Neural cell (in vitro differentiated cells): ENCODE measurements around the gene GBE1. TPM values are rescaled to one million over a fixed set of nuclear protein-coding genes. Genes with fewer than 3 reads are reported as not detected.

Experiments
- H2AFZ ChIP-seq: fragments of 200-600, 300-800 bp; sonication (generic), shearing (Covaris generic); 2 replicates; pipeline ENCODE4 v1.6.0; 2014; ENCODE audit warnings: low read depth, mild to moderate bottlenecking, antibody characterized with exemption, low read length, moderate library complexity
- H3F3A ChIP-seq: fragments of 200-600 bp; shearing (Covaris generic); 2 replicates; pipeline ENCODE4 v1.6.1; 2016; ENCODE audit warnings: mild to moderate bottlenecking, moderate library complexity, mixed read lengths, antibody characterized with exemption, low read length; ENCODE audit not compliant: insufficient read depth, poor library complexity, severe bottlenecking
- H3K27ac ChIP-seq: fragments of 200-600, 300-800 bp; sonication (generic), shearing (Covaris generic); 2 replicates; pipeline ENCODE4 v1.5.1; 2014; ENCODE audit warnings: mild to moderate bottlenecking, low read length, moderate library complexity
- H3K27me3 ChIP-seq: fragments of 300-800, 200-600 bp; sonication (generic), shearing (Covaris generic); 2 replicates; pipeline ENCODE4 v1.6.0; 2014; ENCODE audit warnings: mild to moderate bottlenecking, low read depth, low read length, moderate library complexity; ENCODE audit not compliant: insufficient read depth
- H3K36me3 ChIP-seq: fragments of 300-800, 200-600 bp; sonication (generic), shearing (Covaris generic); 2 replicates; pipeline ENCODE4 v1.5.1; 2014; ENCODE audit warnings: mild to moderate bottlenecking, antibody characterized with exemption, low read length, moderate library complexity; ENCODE audit not compliant: insufficient read depth
- H3K4me2 ChIP-seq: fragments of 300-800, 200-600 bp; sonication (generic), shearing (Covaris generic); 2 replicates; pipeline ENCODE4 v1.6.0; 2014; ENCODE audit warnings: mild to moderate bottlenecking, low read length
- H3K4me3 ChIP-seq: fragments of 300-800, 200-600 bp; sonication (generic), shearing (Covaris generic); 2 replicates; pipeline ENCODE4 v1.5.1; 2014; ENCODE audit warnings: mild to moderate bottlenecking, low read length, moderate library complexity
- H3K79me2 ChIP-seq: fragments of 200-600 bp; shearing (Covaris generic); replicated peaks from 2 replicates; pipeline ENCODE4 v1.6.0; 2014; ENCODE audit warnings: mild to moderate bottlenecking, low read length, moderate library complexity; ENCODE audit not compliant: insufficient read depth
- H3K9ac ChIP-seq: fragments of 300-800, 200-600 bp; sonication (generic), shearing (Covaris generic); 2 replicates; pipeline ENCODE4 v1.6.1; 2016; ENCODE audit warnings: mild to moderate bottlenecking, low read length, mixed read lengths
- H3K9me2 ChIP-seq: fragments of 200-600 bp; shearing (Covaris generic); 2 replicates; pipeline ENCODE4 v1.6.1; 2016; ENCODE audit warnings: mild to moderate bottlenecking, low read length, mixed read lengths; ENCODE audit not compliant: insufficient read depth
- H3K9me3 ChIP-seq: fragments of 200-600, 300-800 bp; sonication (generic), shearing (Covaris generic); 2 replicates; pipeline ENCODE4 v1.6.1; 2016; ENCODE audit warnings: mild to moderate bottlenecking, mixed run types, low read length, moderate library complexity, mixed read lengths
- H4K20me1 ChIP-seq: fragments of 200-600 bp; shearing (Covaris generic); 2 replicates; pipeline ENCODE4 v1.6.1; 2016; ENCODE audit warnings: mild to moderate bottlenecking, mixed run types; ENCODE audit not compliant: insufficient read depth
- EP300 ChIP-seq: fragments of 450-650 bp; conservative IDR thresholded peaks from 2 replicates; pipeline ENCODE4 v1.6.1; 2014; ENCODE audit warnings: antibody characterized with exemption, mild to moderate bottlenecking, moderate library complexity; ENCODE audit not compliant: poor library complexity, severe bottlenecking
- EZH2 ChIP-seq: fragments of 200-600, 300-800 bp; shearing (Covaris generic), sonication (generic); IDR thresholded peaks from 2 replicates; pipeline ENCODE4 v1.6.1; 2014; ENCODE audit warnings: antibody characterized with exemption, low read length, borderline replicate concordance, mild to moderate bottlenecking; ENCODE audit not compliant: insufficient read depth, poor library complexity, severe bottlenecking
- MXI1 ChIP-seq: fragments of 450-650 bp; conservative IDR thresholded peaks from 2 replicates; pipeline ENCODE4 v1.6.1; 2014; ENCODE audit warnings: antibody characterized with exemption, mild to moderate bottlenecking; ENCODE audit not compliant: poor library complexity, severe bottlenecking
- POLR2AphosphoS5 ChIP-seq: IDR thresholded peaks from 2 replicates; pipeline ENCODE4 v1.6.1; 2012
- RAD21 ChIP-seq: fragments of 450-650 bp; conservative IDR thresholded peaks from 2 replicates; pipeline ENCODE4 v1.6.1; 2014; ENCODE audit warnings: antibody characterized with exemption, mild to moderate bottlenecking, moderate library complexity
- SMC3 ChIP-seq: fragments of 450-650 bp; conservative IDR thresholded peaks from 2 replicates; pipeline ENCODE4 v1.6.1; 2014; ENCODE audit warnings: antibody characterized with exemption, mild to moderate bottlenecking, moderate library complexity; ENCODE audit not compliant: poor library complexity
- TAF1 ChIP-seq: IDR thresholded peaks from 2 replicates; pipeline ENCODE4 v1.6.1; 2012; ENCODE audit warnings: low read depth
- polyA plus RNA-seq: library from polyadenylated mRNA; depleted of rRNA; stranded (reverse); fragments of >200 nt; gene quantifications from 2 replicates; pipeline ENCODE4 v1.2.3, GENCODE V29; 2014
- TF ChIP-seq, protein P1 (sequence below): fragments of 450-650 bp; IDR thresholded peaks from 2 replicates; pipeline ENCODE4 v1.5.1; 2014; ENCODE audit warnings: antibody characterized with exemption, mild to moderate bottlenecking, moderate library complexity; ENCODE audit not compliant: poor library complexity, severe bottlenecking
- TF ChIP-seq, protein P2 (sequence below): IDR thresholded peaks from 2 replicates; pipeline ENCODE4 v1.6.1; 2012; ENCODE audit warnings: borderline replicate concordance

Gene GBE1
- polyA plus RNA-seq, 1 donor from 2014 or later: 2.4 TPM

DNA sequence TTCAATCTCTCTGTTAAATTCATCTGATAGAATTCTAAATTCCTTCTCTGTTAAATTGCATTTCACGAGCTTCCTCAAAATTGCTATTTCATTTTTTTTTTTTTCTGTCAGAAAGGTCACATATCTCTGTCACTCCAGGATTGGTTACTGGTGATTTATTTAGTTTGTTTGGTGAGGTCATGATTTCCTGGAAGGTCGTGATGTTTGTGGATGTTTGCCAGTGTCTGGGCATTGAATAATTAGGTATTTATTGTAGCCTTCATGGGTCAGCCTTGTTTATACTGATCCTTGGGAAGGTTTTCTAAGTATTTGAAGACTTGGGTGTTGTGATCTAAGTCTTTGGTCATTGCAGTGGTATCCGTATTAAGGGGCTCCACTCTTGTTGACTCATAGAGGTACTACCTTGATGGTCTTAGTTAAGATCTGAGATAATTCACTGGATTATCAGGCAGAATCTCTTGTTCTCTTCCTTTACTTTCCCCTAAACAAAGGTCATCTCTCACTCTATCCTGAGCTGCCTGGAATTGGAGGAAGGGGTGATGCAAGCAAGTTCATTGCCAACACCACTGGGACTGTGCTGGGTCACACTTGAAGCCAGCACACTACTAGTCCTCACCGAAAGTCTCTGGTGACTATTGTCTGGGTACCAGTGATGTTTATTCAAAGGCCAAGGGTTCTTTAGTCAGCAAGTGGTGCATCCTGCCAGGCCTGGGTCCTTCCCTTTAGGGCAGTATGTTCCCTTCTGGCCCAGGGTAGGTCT is 231.1 kb downstream of the GBE1 start:
- TF ChIP-seq EP300: no peak
- no peak for TF ChIP-seq POLR2AphosphoS5
- TF ChIP-seq MXI1: no peak
- TF ChIP-seq RAD21: no peak
- no peak for TF ChIP-seq SMC3
- TF ChIP-seq, protein P1, sequence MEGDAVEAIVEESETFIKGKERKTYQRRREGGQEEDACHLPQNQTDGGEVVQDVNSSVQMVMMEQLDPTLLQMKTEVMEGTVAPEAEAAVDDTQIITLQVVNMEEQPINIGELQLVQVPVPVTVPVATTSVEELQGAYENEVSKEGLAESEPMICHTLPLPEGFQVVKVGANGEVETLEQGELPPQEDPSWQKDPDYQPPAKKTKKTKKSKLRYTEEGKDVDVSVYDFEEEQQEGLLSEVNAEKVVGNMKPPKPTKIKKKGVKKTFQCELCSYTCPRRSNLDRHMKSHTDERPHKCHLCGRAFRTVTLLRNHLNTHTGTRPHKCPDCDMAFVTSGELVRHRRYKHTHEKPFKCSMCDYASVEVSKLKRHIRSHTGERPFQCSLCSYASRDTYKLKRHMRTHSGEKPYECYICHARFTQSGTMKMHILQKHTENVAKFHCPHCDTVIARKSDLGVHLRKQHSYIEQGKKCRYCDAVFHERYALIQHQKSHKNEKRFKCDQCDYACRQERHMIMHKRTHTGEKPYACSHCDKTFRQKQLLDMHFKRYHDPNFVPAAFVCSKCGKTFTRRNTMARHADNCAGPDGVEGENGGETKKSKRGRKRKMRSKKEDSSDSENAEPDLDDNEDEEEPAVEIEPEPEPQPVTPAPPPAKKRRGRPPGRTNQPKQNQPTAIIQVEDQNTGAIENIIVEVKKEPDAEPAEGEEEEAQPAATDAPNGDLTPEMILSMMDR: no peak
- TF ChIP-seq EZH2: no peak
- TF ChIP-seq, protein P2, sequence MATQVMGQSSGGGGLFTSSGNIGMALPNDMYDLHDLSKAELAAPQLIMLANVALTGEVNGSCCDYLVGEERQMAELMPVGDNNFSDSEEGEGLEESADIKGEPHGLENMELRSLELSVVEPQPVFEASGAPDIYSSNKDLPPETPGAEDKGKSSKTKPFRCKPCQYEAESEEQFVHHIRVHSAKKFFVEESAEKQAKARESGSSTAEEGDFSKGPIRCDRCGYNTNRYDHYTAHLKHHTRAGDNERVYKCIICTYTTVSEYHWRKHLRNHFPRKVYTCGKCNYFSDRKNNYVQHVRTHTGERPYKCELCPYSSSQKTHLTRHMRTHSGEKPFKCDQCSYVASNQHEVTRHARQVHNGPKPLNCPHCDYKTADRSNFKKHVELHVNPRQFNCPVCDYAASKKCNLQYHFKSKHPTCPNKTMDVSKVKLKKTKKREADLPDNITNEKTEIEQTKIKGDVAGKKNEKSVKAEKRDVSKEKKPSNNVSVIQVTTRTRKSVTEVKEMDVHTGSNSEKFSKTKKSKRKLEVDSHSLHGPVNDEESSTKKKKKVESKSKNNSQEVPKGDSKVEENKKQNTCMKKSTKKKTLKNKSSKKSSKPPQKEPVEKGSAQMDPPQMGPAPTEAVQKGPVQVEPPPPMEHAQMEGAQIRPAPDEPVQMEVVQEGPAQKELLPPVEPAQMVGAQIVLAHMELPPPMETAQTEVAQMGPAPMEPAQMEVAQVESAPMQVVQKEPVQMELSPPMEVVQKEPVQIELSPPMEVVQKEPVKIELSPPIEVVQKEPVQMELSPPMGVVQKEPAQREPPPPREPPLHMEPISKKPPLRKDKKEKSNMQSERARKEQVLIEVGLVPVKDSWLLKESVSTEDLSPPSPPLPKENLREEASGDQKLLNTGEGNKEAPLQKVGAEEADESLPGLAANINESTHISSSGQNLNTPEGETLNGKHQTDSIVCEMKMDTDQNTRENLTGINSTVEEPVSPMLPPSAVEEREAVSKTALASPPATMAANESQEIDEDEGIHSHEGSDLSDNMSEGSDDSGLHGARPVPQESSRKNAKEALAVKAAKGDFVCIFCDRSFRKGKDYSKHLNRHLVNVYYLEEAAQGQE: no peak
- no peak for TF ChIP-seq TAF1
- no peaks in the 10 kb centered on the region for H3F3A ChIP-seq
- no peaks in the 10 kb centered on the region for H3K36me3 ChIP-seq
- H3K27ac ChIP-seq: no peak overlapping the region
- H3K4me2 ChIP-seq: no peak overlapping the region
- H3K79me2 ChIP-seq: no peaks in the 10 kb centered on the region
- H3K9ac ChIP-seq: no peak overlapping the region
- H4K20me1 ChIP-seq: no peaks in the 10 kb centered on the region
- no peak overlapping the region for H2AFZ ChIP-seq
- no peaks in the 10 kb centered on the region for H3K9me2 ChIP-seq
- H3K9me3 ChIP-seq: no peaks in the 10 kb centered on the region
- no peaks in the 10 kb centered on the region for H3K27me3 ChIP-seq
- no peak overlapping the region for H3K4me3 ChIP-seq

DNA sequence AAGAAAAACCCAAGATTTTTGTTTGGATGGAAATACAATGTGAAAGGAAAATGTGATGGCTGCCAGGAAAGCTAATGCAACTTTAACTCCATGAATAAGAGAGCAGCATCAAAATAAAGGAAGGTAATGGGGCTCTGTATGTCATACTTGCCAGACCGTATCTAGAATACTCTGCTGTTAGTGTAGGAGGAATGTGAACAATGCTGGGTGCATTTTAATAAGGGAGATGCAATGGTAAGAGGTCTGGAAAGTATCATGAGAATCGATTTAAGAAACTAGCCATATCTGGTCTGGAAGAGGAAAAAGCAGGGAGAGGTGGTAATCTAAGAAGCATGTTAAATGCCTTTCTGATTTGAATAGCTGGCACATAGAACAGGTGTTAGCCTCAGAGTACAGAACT is 239.6 kb downstream of the GBE1 start:
- no peaks in the 10 kb centered on the region for H3K79me2 ChIP-seq
- no peaks in the 10 kb centered on the region for H3K27me3 ChIP-seq
- no peaks in the 10 kb centered on the region for H3K9me2 ChIP-seq
- H3K36me3 ChIP-seq: no peaks in the 10 kb centered on the region
- H3K27ac ChIP-seq: no peak overlapping the region
- H3K9me3 ChIP-seq: no peaks in the 10 kb centered on the region
- no peak overlapping the region for H3K4me2 ChIP-seq
- H3K9ac ChIP-seq: no peak overlapping the region
- TF ChIP-seq EP300: no peak
- no peaks in the 10 kb centered on the region for H3F3A ChIP-seq
- no peak overlapping the region for H2AFZ ChIP-seq
- no peaks in the 10 kb centered on the region for H4K20me1 ChIP-seq
- H3K4me3 ChIP-seq: no peak overlapping the region
